HEK293 (cell line): ENCODE measurements around the gene MTUS2.

Experiments used
- CTCF ChIP-seq: fragments of 450-650 bp; formaldehyde crosslinking; IDR thresholded peaks from 2 replicates; pipeline ENCODE4 v1.5.1; 2016; ENCODE audit warnings: missing biosample characterization, missing genetic modification characterization
- KLF9 ChIP-seq: fragments of 450-650 bp; formaldehyde crosslinking; IDR thresholded peaks from 2 replicates; pipeline ENCODE4 v1.5.1; 2016; ENCODE audit warnings: missing biosample characterization, missing genetic modification characterization, low read depth
- ZBTB20 ChIP-seq: fragments of 450-650 bp; formaldehyde crosslinking; IDR thresholded peaks from 2 replicates; pipeline ENCODE4 v1.5.1; 2016; ENCODE audit warnings: missing biosample characterization, missing genetic modification characterization
- ZBTB8A ChIP-seq: fragments of 450-650 bp; formaldehyde crosslinking; IDR thresholded peaks from 2 replicates; pipeline ENCODE4 v1.5.1; 2016; ENCODE audit warnings: missing biosample characterization, missing genetic modification characterization
- ZFP3 ChIP-seq: fragments of 450-650 bp; formaldehyde crosslinking; IDR thresholded peaks from 2 replicates; pipeline ENCODE4 v1.5.1; 2016; ENCODE audit warnings: low read depth, missing biosample characterization, missing genetic modification characterization
- ZNF24 ChIP-seq: fragments of 450-650 bp; formaldehyde crosslinking; IDR thresholded peaks from 2 replicates; pipeline ENCODE4 v1.5.1; 2016; ENCODE audit warnings: missing biosample characterization, missing genetic modification characterization
- ZNF302 ChIP-seq: fragments of 450-650 bp; formaldehyde crosslinking; IDR thresholded peaks from 2 replicates; pipeline ENCODE4 v1.5.1; 2016; ENCODE audit warnings: missing biosample characterization, missing genetic modification characterization, low read depth
- ZNF488 ChIP-seq: fragments of 450-650 bp; formaldehyde crosslinking; IDR thresholded peaks from 2 replicates; pipeline ENCODE4 v1.5.1; 2016; ENCODE audit warnings: missing biosample characterization, missing genetic modification characterization
- ZNF561 ChIP-seq: fragments of 450-650 bp; IDR thresholded peaks from 2 replicates; pipeline ENCODE4 v1.5.1; 2018; ENCODE audit warnings: missing biosample characterization, missing genetic modification characterization, borderline replicate concordance
- ZSCAN23 ChIP-seq: fragments of 450-650 bp; formaldehyde crosslinking; IDR thresholded peaks from 2 replicates; pipeline ENCODE4 v1.5.1; 2016; ENCODE audit warnings: missing biosample characterization, missing genetic modification characterization

GRCh38 chr13:29474991-29475390 is 654.9 kb downstream of the MTUS2 start:
- TF ChIP-seq CTCF (tag by site-specific recombination) (no peak), ZNF561 (tag by site-specific recombination) (no peak), ZNF24 (tag by site-specific recombination) (no peak), ZSCAN23 (tag by site-specific recombination) (no peak), KLF9 (tag by site-specific recombination) (no peak), ZFP3 (tag by site-specific recombination) (no peak), ZBTB20 (tag by site-specific recombination) (no peak), ZNF488 (no peak), ZNF302 (tag by site-specific recombination) (no peak), ZBTB8A (tag by site-specific recombination) (no peak)
